ENCODE data around the gene METTL1. TPM values are rescaled to one million over a fixed set of nuclear protein-coding genes. Genes with fewer than 3 reads are reported as not detected.
A peak's percentile ranks its signal among the peaks of the same experiment; 100 is the strongest.
"Not testable (repeated sequence)": the region's sequence is repeated elsewhere in the genome, so short reads cannot be mapped to it uniquely, and the experiment has no call there.

The METTL1 gene
- total RNA-seq = 15.3 TPM
- 10 to 100 TPM; 20.2 to 33.6 (median 24.1) TPM for polyA plus RNA-seq (ENCODE audit: insufficient read depth in 1 of 8, insufficient read length in 8 of 8, low replicate concordance in 1 of 8)
- long read RNA-seq, donor 1, partial matches to known transcripts = 0 of 1 reads
- long read RNA-seq, donor 1, other reads (novel, unspliced or antisense) = 0 of 1 reads
- long read RNA-seq, donor 2, partial matches to known transcripts = 0 of 2 reads
- long read RNA-seq, donor 2, other reads (novel, unspliced or antisense) = 0 of 2 reads
- long read RNA-seq, donor 3, partial matches to known transcripts = 0 of 17 reads
- long read RNA-seq, donor 3, other reads (novel, unspliced or antisense) = 14 of 17 reads
- long read RNA-seq, donor 4, partial matches to known transcripts = 0 of 4 reads
- long read RNA-seq, donor 4, other reads (novel, unspliced or antisense) = 0 of 4 reads
- long read RNA-seq, donor 5, transcript METTL1-202 (6 exons, 2,066 nt) = major isoform, 10 of 12 reads
- long read RNA-seq, donor 5, partial matches to known transcripts = 0 of 12 reads
- long read RNA-seq, donor 5, other reads (novel, unspliced or antisense) = 0 of 12 reads
- long read RNA-seq, donor 6, transcript METTL1-202 (6 exons, 2,066 nt) = major isoform, 8 of 10 reads
- long read RNA-seq, donor 6, partial matches to known transcripts = 0 of 10 reads
- long read RNA-seq, donor 6, other reads (novel, unspliced or antisense) = 0 of 10 reads
- long read RNA-seq, donor 7, transcript METTL1-202 (6 exons, 2,066 nt) = major isoform, 7 of 10 reads
- long read RNA-seq, donor 7, partial matches to known transcripts = 0 of 10 reads
- long read RNA-seq, donor 7, other reads (novel, unspliced or antisense) = 0 of 10 reads
- long read RNA-seq, donor 8, partial matches to known transcripts = 0 of 3 reads
- long read RNA-seq, donor 8, other reads (novel, unspliced or antisense) = 0 of 3 reads
- long read RNA-seq, donor 9, partial matches to known transcripts = 0 of 3 reads
- long read RNA-seq, donor 9, other reads (novel, unspliced or antisense) = 0 of 3 reads
- long read RNA-seq, donor 10, transcript METTL1-202 (6 exons, 2,066 nt) = major isoform, 10 of 11 reads
- long read RNA-seq, donor 10, partial matches to known transcripts = 0 of 11 reads
- long read RNA-seq, donor 10, other reads (novel, unspliced or antisense) = 0 of 11 reads
- long read RNA-seq, donor 11, partial matches to known transcripts = 0 of 6 reads
- long read RNA-seq, donor 11, other reads (novel, unspliced or antisense) = 0 of 6 reads

DNA sequence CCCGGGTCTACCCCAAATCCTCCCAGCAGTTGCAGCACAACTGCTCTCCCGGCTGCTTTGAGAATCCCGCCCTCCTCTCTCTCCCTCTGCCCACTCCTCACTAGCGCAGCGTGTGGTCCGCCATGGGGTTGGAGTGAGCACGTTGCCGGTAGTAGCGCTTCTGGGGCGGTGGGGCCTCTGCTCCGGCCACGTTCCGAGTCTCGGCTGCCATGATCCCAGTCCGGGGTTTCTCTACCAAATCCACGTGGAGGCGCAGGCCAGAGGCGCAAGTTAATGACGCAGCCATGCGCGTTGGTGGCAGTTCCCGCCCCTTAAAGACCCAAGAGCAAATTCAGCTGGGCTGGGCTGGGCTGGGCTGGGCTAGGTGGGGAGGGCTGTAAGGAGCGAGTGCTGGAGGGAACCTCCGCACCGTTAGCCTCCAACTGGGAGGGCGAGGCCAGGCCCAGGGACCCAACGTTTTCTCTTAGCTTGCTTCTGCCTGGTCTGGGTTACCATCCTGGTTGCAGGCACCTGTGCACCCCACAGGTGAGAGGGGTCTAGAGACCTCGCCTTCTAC is at the start of gene METTL1:
METTL1 (minus strand) TSS at position 233 of the 556 bp plus-strand sequence; CDS start at position 211, 22 bp downstream.
- WGBS (ENCODE audit: insufficient coverage) = under 1% methylated on average over 25 of the region's 28 CpGs
- Histone ChIP-seq H3K27ac (ENCODE audit: low read length) (peak within 1 kb of the TSS; percentile 99), H3K27me3 (ENCODE audit: control insufficient read depth, insufficient read depth, low read length) (peaks cover 15% of the 10 kb centered on the region), H3K36me3 (ENCODE audit: control insufficient read depth, insufficient read depth, low read length) (peaks cover 38% of the 10 kb centered on the region), H3K4me3 (ENCODE audit: low read length) (peak within 1 kb of the TSS; percentile 84), H3K4me1 (ENCODE audit: control insufficient read depth, insufficient read depth, low read length) (peaks cover 19% of the 10 kb centered on the region), H3K9me3 (replicated peaks; ENCODE audit: control insufficient read depth, low read depth, low read length) (no peaks in the 10 kb centered on the region)
- peak; percentile 99 for DNase-seq

DNA sequence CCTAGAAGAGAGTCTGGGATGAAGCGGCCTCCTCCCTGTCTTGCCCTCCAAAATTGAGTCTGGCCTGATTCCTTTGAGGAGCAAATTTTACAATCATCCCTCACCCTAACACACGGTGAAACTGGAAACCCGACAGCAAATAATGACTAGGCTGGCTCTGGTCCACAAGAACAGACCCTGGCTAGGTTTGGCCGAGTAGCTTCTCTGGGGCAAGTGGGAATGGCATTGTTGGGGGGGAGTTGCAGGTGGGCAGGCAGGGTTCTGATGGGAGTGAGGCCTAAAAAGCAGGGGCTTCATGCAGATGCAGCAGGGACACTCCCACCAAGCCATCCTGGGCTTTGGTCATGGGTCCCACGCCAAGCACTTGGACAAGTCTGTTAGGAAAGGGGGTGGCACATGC is 49.1 kb upstream of the METTL1 start:
- not testable (repeated sequence) for DNase-seq; H3K9me3 ChIP-seq (replicated peaks; ENCODE audit: control insufficient read depth, low read depth, low read length); H3K4me3 ChIP-seq (ENCODE audit: low read length); H3K4me1 ChIP-seq (ENCODE audit: control insufficient read depth, insufficient read depth, low read length); H3K27ac ChIP-seq (ENCODE audit: low read length); H3K27me3 ChIP-seq (ENCODE audit: control insufficient read depth, insufficient read depth, low read length)
- 67% methylated on average over 2 of the region's 5 CpGs for WGBS (ENCODE audit: insufficient coverage)
- H3K36me3 ChIP-seq (ENCODE audit: control insufficient read depth, insufficient read depth, low read length) = peaks cover 73% of the 10 kb centered on the region

DNA sequence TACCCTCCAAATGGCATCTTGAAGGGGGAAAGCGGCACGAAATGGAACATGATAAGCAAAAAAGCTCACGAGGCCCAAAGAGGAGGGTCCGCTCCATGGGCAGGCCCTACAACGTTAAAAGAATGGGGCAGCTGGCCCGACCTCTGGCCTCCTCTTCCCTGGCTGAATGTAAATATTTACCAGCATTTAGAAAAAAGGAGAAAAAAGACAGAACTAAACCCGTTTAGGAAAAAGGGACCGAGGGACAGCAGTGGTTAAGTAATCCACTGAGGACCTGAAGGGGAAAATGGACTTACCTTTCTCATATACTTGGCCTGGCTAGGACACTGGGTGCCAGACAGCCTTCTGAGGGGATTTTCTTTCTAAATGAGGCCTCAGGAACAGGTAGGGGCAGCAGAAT is 48.2 kb upstream of the METTL1 start:
- DNase-seq; H3K4me3 ChIP-seq (ENCODE audit: low read length); H3K27ac ChIP-seq (ENCODE audit: low read length); H3K27me3 ChIP-seq (ENCODE audit: control insufficient read depth, insufficient read depth, low read length); H3K9me3 ChIP-seq (replicated peaks; ENCODE audit: control insufficient read depth, low read depth, low read length): not testable (repeated sequence)
- peaks cover 17% of the 10 kb centered on the region for H3K4me1 ChIP-seq (ENCODE audit: control insufficient read depth, insufficient read depth, low read length)
- 70% methylated on average over 2 of the region's 8 CpGs for WGBS (ENCODE audit: insufficient coverage)
- H3K36me3 ChIP-seq (ENCODE audit: control insufficient read depth, insufficient read depth, low read length) = peaks cover 69% of the 10 kb centered on the region

DNA sequence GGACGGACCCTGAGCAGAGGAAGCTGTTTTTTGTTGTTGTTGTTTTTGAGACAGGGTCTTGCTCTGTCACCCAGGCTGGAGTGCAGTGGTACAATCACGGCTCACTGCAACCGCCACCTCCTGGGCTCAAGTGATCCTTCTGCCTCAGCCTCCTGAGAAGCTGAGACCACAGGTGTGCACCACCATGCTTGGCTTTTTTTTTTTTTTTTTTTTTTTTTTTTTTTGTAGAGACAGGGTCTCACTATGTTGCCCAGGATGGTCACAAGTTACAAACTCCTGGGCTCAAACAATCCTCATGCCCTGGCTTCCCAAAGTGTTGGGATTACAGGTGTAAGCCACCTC is 46.1 kb upstream of the METTL1 start:
- H3K36me3 ChIP-seq (ENCODE audit: control insufficient read depth, insufficient read depth, low read length) = peaks cover 47% of the 10 kb centered on the region
- H3K27ac ChIP-seq (ENCODE audit: low read length) = not testable (repeated sequence)

DNA sequence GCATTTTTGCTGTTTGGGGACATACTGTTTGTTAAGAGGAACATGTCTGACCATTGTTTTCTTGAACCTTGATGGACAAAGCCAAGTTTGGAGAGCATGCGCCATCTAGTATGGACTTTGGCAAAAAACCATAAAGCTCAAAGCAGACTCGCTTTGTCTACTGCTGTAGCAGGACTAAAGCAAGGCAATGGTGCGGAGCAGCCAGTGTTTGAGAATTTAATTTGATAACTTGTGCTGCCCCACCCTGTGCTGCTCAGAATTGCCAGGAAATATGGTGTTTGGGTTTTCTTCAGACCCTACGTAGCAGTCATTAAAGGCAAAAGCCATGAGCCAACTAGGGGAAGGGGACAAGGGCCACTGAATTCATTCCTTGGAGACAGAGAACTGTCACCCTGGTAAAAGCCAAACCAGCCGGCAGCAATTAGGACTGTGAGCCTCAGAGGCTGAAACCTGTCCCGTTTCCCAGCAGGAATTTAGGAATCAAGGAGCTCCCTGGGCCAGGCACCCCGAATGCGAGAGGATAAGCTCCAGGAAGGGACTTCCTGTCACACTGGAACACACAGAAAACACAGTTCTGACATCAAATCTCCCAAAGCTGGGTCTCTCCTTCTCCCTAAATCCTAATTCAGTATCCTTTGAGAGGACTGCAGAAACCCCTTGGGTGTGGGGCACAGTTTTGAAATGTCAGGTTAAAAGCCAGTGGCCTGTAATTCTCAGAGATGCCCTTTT is 45.5 kb upstream of the METTL1 start:
- WGBS (ENCODE audit: insufficient coverage) = 78% methylated on average over 6 of the region's 8 CpGs
- H3K9me3 ChIP-seq (replicated peaks; ENCODE audit: control insufficient read depth, low read depth, low read length) = no peaks in the 10 kb centered on the region
- no peak overlapping the region for H3K4me3 ChIP-seq (ENCODE audit: low read length)
- H3K27me3 ChIP-seq (ENCODE audit: control insufficient read depth, insufficient read depth, low read length) = no peaks in the 10 kb centered on the region
- peaks cover 44% of the 10 kb centered on the region for H3K36me3 ChIP-seq (ENCODE audit: control insufficient read depth, insufficient read depth, low read length)
- peaks cover 25% of the 10 kb centered on the region for H3K4me1 ChIP-seq (ENCODE audit: control insufficient read depth, insufficient read depth, low read length)
- H3K27ac ChIP-seq (ENCODE audit: low read length) = no peak overlapping the region
- no peak for DNase-seq

More for the DNA sequence above, 46.1 kb upstream of the METTL1 start:
- 80% methylated on average over 1 of the region's 3 CpGs for whole genome bisulfite sequencing (ENCODE audit: insufficient coverage)
- DNase-seq; H3K27me3 ChIP-seq (ENCODE audit: control insufficient read depth, insufficient read depth, low read length); H3K9me3 ChIP-seq (replicated peaks; ENCODE audit: control insufficient read depth, low read depth, low read length); H3K4me3 ChIP-seq (ENCODE audit: low read length): not testable (repeated sequence)
- peaks cover 25% of the 10 kb centered on the region for H3K4me1 ChIP-seq (ENCODE audit: control insufficient read depth, insufficient read depth, low read length)

DNA sequence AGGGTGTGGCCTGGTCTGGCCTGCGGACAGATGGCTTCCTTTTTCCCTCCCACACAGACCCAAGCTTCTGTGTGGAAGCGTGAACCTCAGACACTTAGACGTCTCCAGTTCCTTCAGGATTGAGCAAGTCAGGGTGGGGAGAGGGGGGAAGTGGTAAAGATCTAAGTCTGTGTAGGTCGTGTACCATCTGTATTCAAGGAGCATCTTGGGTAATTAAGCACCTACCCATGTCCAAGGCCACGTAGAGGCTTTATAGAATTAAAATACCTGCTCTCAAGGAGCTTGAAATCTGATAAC is 44.9 kb upstream of the METTL1 start:
- Histone ChIP-seq H3K4me3 (ENCODE audit: low read length) (no peak overlapping the region), H3K27ac (ENCODE audit: low read length) (no peak overlapping the region), H3K27me3 (ENCODE audit: control insufficient read depth, insufficient read depth, low read length) (no peaks in the 10 kb centered on the region), H3K36me3 (ENCODE audit: control insufficient read depth, insufficient read depth, low read length) (peaks cover 41% of the 10 kb centered on the region), H3K9me3 (replicated peaks; ENCODE audit: control insufficient read depth, low read depth, low read length) (no peaks in the 10 kb centered on the region), H3K4me1 (ENCODE audit: control insufficient read depth, insufficient read depth, low read length) (peaks cover 23% of the 10 kb centered on the region)
- DNase-seq = no peak
- WGBS (ENCODE audit: insufficient coverage) = no CpG with 5 or more reads among the region's 5 CpGs

DNA sequence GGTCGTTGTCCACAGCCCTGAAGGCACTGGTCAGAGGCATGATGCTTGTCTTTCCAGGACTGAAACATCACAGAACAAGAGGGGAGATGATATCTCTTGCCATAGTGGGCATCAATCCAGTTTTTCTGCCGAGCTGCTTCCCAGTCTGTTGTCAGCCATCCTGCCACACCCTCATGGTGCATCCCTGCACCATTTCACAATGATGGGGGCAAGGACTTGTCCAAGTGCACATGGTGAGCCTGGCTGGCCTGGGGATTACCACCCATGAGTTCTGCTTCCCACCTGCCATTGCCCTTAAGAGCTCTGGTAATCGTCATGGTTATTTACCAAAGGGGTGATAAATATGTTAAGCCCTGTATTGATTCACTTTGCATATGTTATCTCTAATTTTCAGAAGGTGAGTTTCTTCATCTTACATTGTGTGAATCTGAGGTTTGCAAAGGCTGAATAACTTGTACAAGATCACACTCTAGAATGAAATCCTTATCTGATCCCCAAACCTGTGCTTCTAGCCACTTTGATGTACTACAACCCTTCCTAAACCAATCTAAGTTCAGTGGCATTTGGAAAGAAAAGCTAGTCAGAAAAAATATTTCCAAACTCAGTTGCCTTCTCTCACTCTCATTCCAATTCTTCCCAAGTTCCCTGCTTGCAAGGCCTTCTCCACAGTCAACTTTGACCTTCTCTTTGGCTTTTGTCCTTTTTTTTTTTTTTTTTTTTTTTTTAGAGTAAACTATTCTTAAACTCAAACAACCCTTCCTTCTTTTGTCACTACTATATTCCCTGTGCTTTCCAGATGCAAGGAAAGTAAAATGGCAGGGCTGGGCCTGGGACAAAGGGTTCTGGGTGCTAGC is 44.3 kb upstream of the METTL1 start:
- H3K27ac ChIP-seq (ENCODE audit: low read length) = no peak overlapping the region
- WGBS (ENCODE audit: insufficient coverage) = 46% methylated on average over 2 of the region's 3 CpGs
- peaks cover 23% of the 10 kb centered on the region for H3K4me1 ChIP-seq (ENCODE audit: control insufficient read depth, insufficient read depth, low read length)
- no peak overlapping the region for H3K4me3 ChIP-seq (ENCODE audit: low read length)
- no peaks in the 10 kb centered on the region for H3K9me3 ChIP-seq (replicated peaks; ENCODE audit: control insufficient read depth, low read depth, low read length)
- no peaks in the 10 kb centered on the region for H3K27me3 ChIP-seq (ENCODE audit: control insufficient read depth, insufficient read depth, low read length)
- peaks cover 41% of the 10 kb centered on the region for H3K36me3 ChIP-seq (ENCODE audit: control insufficient read depth, insufficient read depth, low read length)
- no peak for DNase-seq

DNA sequence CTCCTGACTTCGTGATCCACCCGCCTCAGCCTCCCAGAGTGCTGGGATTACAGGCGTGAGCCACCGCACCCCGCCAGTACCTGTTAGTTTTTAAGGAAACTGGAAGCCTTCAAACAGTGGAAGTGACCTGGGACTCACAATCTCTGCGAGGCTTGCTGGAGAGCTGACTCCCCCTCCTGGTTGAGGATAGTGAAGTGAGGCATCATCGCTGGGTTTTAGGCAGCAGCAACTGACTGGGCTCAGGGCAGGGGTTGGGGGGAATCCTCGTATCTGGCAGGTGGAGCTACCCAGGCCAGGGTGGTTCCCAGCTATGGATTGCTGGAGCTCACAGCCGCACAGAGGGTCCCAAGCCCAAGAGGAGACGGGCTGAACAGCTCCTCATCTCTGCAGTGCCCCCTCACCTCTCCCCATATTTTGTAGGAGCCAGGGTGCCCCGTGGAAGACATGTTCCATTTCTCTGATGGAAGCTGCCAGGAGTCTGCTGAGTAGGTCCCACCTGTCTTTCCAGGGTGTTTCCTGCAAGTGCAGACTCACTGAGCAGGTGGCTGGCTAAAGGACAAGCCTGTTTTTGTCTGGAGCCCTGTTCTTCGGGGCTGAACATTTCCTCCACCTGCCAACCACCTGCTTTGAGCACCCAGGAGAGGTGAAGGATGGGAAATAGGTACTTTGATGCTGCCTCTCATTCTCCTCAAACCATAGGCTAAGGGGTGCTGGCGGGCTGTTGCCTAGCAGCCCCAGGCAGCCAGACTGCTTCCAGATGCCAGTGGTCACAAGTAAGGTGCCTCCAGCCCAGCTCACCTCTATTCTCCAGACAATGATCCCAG is 43.5 kb upstream of the METTL1 start:
- H3K27ac ChIP-seq (ENCODE audit: low read length) = no peak overlapping the region
- H3K4me1 ChIP-seq (ENCODE audit: control insufficient read depth, insufficient read depth, low read length) = peaks cover 23% of the 10 kb centered on the region
- no peak overlapping the region for H3K4me3 ChIP-seq (ENCODE audit: low read length)
- H3K36me3 ChIP-seq (ENCODE audit: control insufficient read depth, insufficient read depth, low read length) = peaks cover 41% of the 10 kb centered on the region
- DNase-seq = no peak
- H3K9me3 ChIP-seq (replicated peaks; ENCODE audit: control insufficient read depth, low read depth, low read length) = no peaks in the 10 kb centered on the region
- no peaks in the 10 kb centered on the region for H3K27me3 ChIP-seq (ENCODE audit: control insufficient read depth, insufficient read depth, low read length)
- WGBS (ENCODE audit: insufficient coverage) = 51% methylated on average over 7 of the region's 13 CpGs

Measured in muscle of leg (tissue), 16 donors.